Mononuclear cell (primary cell): Measurements from ENCODE around the gene SEMA3G. TPM values are rescaled to one million over a fixed set of nuclear protein-coding genes. Genes with fewer than 3 reads are reported as not detected.

ENCODE experiments used
- H3K27me3 ChIP-seq: 2 replicates; pipeline ENCODE4 v1.6.0; 2011; ENCODE audit warnings: low read length, control low read depth; ENCODE audit not compliant: insufficient read depth
- H3K4me1 ChIP-seq: 2 replicates; pipeline ENCODE4 v1.5.1; 2011; ENCODE audit warnings: mild to moderate bottlenecking, low read length, control low read depth; ENCODE audit not compliant: insufficient read depth
- H3K4me3 ChIP-seq: 2 replicates; pipeline ENCODE4 v1.5.1; 2011; ENCODE audit warnings: mild to moderate bottlenecking, low read length, moderate library complexity
- H3K9me3 ChIP-seq: 2 replicates; pipeline ENCODE4 v1.5.1; 2011; ENCODE audit warnings: low read depth, mild to moderate bottlenecking, control low read depth, low read length
- total RNA-seq: library from RNA; depleted of rRNA; stranded (reverse); fragments of >200 nt; gene quantifications from one replicate; pipeline ENCODE4 v1.2.3, GENCODE V29; 2012

SEMA3G gene
- total RNA-seq, 1 donor, result 0.31 TPM

GRCh38 chr3:52483081-52483480 is 38.2 kb upstream of the SEMA3G start:
- peaks cover 1% of the 10 kb centered on the region for H3K4me1 ChIP-seq
- no peaks in the 10 kb centered on the region for H3K9me3 ChIP-seq
- H3K27me3 ChIP-seq, result no peaks in the 10 kb centered on the region
- no peak overlapping the region for H3K4me3 ChIP-seq

DNA sequence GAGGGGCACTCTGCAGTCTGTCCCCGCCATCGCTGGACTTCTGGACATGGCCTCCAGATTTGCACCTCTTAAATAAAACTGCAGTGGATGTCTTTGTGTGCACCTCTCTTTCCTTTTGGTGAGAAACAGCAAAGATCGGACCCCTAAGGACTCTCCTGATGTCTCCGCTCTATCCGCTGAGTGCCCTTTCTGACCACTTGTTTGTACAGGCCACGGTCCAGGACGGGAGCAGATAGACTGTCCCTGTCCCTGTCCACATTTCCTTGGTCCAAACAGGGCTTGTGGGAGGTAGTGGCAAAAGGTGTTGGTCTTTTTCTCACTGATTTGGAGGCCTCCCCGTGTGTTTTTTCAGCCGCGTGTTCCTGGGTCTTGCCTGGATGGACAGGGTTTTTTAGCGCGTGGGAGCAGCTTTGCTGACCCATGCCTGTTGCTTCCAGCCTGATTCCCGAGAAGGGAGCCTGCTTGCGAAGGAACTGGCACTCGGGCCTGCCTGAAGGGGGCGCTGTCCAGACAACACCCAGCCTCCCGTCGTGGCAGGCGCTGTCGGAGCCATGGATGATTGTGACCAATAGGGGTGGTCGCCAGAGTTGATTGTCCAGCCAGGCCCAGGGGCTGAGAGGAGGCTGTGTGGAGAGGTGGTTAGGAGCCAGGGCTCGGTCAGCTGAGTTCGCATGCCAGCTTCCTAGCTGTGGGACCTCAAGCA is 37.1 kb upstream of the SEMA3G start:
- H3K4me3 ChIP-seq, result no peak overlapping the region
- H3K27me3 ChIP-seq, result no peaks in the 10 kb centered on the region
- peaks cover 12% of the 10 kb centered on the region for H3K4me1 ChIP-seq
- no peaks in the 10 kb centered on the region for H3K9me3 ChIP-seq

GRCh38 chr3:52480768-52481715 is 36.1 kb upstream of the SEMA3G start:
- Histone ChIP-seq H3K9me3 (no peaks in the 10 kb centered on the region), H3K4me3 (no peak overlapping the region), H3K27me3 (no peaks in the 10 kb centered on the region), H3K4me1 (peaks cover 19% of the 10 kb centered on the region)

GRCh38 chr3:52479877-52480575 is 35.1 kb upstream of the SEMA3G start:
- no peaks in the 10 kb centered on the region for H3K9me3 ChIP-seq
- H3K27me3 ChIP-seq, result no peaks in the 10 kb centered on the region
- peaks cover 29% of the 10 kb centered on the region for H3K4me1 ChIP-seq
- H3K4me3 ChIP-seq, result no peak overlapping the region

DNA sequence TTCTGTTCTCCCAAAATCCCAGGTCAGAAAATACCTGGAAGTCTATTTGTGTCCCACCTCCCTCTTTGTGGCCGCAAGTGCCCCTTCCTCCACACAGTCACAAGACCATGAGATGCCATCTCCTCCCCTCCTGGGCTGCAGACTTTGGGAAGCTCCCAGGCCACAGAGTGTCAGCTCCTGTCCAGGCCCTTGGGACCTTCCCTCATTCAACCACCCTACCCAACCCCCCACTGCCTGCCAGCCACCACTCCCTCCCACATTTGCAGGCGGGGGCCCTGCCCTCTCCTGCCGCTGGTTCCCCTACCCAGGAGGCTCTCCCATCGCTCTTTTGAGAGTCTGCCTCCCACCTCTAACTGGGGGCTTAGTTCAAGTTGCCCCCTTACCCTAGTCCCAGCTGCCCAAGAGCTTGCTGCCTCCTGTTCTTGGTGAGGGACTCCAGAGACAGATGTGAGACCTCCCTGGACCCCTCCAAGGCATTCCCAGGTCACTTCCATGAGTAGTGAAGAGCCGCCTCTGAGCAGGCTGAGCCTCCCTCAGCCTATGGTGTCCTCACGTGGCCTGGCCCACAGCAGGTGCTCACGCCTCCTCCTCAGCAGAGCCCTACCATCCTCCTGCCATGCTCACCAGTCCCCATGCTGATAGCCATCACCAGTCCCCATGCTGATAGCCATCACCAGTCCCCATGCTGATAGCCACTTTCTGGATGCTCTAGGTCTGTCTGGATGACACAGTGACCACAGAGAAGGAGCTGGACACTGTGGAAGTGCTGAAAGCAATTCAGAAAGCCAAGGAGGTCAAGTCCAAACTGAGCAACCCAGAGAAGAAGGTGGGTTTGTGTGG is 34.4 kb upstream of the SEMA3G start:
- Histone ChIP-seq H3K27me3 (no peaks in the 10 kb centered on the region), H3K4me1 (peaks cover 34% of the 10 kb centered on the region), H3K4me3 (no peak overlapping the region), H3K9me3 (no peaks in the 10 kb centered on the region)

DNA sequence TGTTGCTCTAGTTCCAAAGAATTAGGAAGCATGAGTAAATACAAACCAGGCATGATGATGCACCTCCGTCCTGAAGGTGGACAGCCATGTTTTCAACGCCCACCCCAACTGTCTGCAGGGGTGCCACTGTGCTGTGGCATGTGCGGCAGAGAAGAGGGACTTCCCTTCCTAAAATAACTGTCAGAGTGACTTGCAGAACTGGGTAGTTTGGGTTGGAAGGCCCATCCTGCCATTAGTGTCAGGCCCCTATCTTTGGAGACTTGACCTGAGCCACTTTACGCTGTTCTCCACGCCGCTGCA is 32.8 kb upstream of the SEMA3G start:
- H3K9me3 ChIP-seq, result no peaks in the 10 kb centered on the region
- no peak overlapping the region for H3K4me3 ChIP-seq
- H3K27me3 ChIP-seq, result no peaks in the 10 kb centered on the region
- peaks cover 48% of the 10 kb centered on the region for H3K4me1 ChIP-seq

DNA sequence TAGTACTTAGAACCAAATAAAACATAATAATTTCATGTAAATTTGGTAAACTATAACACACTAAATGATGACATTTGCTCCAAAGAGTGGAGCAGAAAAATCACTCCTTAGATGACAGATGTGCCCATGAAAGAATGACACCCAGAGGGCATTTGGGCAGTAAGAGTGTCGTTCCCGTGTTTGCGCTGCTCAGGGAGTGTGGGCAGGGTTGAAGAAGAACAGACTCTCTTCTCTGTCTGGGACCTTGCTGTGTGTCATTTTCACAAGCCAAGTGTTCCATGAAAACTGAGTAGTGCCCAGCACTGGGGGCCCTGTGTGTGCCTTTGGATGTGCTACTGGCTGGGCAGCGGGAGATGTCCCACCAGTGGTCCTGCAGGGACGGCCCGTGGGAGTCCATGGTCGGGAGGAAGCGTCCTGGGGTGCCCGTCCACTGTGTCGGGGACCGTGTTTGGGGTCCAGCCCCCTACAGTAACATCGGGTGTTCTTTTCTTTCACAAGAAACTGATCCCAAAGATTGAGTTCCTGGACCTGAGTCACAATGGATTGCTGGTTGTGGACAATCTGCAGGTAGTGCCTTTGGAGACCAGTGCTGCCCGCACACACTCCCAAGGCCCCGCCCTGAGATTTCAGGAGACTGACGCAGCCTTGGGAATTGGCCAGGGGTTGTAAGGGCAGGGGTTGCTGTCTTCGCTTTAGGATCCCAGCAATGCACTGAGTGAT is 32.3 kb upstream of the SEMA3G start:
- peaks cover 53% of the 10 kb centered on the region for H3K4me1 ChIP-seq
- no peaks in the 10 kb centered on the region for H3K27me3 ChIP-seq
- H3K9me3 ChIP-seq, result no peaks in the 10 kb centered on the region
- no peak overlapping the region for H3K4me3 ChIP-seq

DNA sequence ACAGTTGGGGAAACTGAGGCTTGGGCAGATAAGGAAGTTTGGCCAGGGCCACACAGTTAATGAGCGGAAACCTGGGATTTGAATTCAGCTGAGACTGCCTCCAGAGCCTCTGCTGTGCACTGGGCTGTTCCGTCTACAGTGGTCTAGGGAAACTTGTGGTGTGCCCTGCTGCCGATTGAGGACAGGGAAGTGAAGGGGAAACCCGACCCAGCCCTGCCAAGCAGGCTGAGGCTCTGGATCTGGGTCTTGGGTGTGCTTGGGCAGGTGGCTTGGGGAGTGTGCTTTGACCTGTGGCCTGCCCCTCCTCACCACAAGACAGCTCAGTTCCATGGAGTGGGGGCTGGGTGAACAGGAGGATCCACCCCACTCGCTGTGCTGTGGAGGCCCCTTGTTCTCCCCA is 28.1 kb upstream of the SEMA3G start:
- Histone ChIP-seq H3K27me3 (no peaks in the 10 kb centered on the region), H3K4me3 (no peak overlapping the region), H3K9me3 (no peaks in the 10 kb centered on the region), H3K4me1 (peaks cover 59% of the 10 kb centered on the region)

DNA sequence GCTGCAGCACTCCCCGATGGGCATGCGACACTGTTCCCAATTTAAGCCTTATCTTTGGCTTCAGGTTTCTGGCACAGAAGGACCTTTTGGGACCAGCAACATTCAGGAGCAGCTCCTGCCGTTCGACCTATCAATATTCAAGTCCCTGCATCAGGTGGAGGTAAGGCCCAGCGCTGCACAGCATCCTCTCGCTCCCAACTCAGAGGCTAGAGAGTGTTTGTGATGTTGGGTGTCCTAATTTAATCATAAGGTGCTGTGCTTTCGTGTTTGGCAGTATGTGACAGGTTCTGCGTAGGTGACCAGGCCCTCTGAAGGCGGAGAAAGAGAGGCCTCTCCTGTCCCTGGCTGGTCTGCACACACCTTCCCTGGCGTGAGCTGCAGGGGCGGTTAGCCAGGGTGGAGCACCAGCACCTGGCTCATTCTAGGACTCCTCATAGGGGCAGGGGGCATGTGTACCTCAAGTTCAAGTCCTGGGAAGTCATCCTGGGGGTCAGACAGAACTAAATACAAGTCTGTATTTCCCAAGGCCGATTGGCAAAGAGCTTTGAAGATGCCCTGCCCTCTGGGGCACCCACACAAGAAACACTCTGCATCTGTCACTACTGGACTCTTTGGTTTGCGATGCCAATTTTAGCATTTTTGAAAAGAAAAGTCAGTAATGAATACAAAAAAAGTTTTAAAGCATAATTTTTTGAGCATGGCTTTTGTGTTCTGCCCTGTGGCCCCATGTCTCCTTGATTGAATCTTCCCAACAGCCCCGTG is 27.5 kb upstream of the SEMA3G start:
- Histone ChIP-seq H3K4me1 (peaks cover 54% of the 10 kb centered on the region), H3K27me3 (no peaks in the 10 kb centered on the region)

DNA sequence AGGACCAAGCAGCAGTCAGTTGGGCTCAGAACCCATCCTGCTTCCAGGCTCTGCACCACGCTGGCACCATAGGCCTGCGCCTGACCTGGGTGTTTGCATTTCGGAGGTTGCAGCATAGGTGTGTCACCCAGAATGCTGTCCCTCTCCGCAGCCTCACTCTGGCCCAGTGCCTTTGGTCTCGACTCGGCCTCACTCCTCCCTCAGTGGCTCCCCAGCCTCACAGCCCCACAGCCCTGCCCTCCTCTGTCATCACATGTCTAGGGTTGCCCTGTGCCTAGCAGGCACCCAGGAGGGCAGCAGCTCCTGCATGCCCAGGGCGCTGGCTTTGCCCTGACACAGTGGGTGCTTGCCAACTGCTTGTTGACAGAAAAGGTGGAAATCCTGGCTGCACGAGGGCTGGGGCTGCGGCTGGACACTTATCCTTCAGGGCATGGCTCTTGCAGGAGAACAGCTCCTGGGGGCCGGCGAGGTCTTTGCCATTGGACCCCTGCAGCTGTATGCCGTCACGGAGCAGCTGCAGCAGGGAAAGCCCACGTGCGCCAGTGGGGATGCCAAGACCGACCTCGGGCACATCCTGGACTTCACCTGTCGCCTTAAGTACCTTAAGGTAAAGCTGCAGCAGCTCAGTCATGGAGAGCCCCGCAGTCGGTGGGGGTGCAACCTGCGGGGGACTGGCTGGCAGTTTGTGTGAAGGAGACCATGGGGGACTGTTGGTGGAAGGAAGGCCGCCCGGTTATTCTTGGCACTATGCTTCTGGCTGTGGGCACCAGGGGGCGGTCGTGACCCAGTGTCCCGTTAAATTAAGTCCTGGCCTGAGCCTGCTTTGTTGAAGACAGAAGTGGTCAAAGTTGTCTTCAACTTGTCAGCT is 26.7 kb upstream of the SEMA3G start:
- Histone ChIP-seq H3K4me3 (no peak overlapping the region), H3K27me3 (no peaks in the 10 kb centered on the region), H3K4me1 (peaks cover 48% of the 10 kb centered on the region), H3K9me3 (no peaks in the 10 kb centered on the region)

More for the DNA sequence above, 27.5 kb upstream of the SEMA3G start:
- Histone ChIP-seq H3K9me3 (no peaks in the 10 kb centered on the region), H3K4me3 (no peak overlapping the region)

- no peak overlapping the region for H3K4me3 ChIP-seq
- H3K9me3 ChIP-seq, result no peaks in the 10 kb centered on the region
- H3K27me3 ChIP-seq, result no peaks in the 10 kb centered on the region
- H3K4me1 ChIP-seq, result peaks cover 42% of the 10 kb centered on the region
These were observed 26.0 kb upstream of the SEMA3G start for GRCh38 chr3:52470920-52471319.

GRCh38 chr3:52469001-52469400 is 24.1 kb upstream of the SEMA3G start:
- H3K4me1 ChIP-seq, result peaks cover 27% of the 10 kb centered on the region
- no peaks in the 10 kb centered on the region for H3K27me3 ChIP-seq
- no peaks in the 10 kb centered on the region for H3K9me3 ChIP-seq
- no peak overlapping the region for H3K4me3 ChIP-seq

GRCh38 chr3:52468336-52468735 is 23.4 kb upstream of the SEMA3G start:
- Histone ChIP-seq H3K4me1 (peaks cover 26% of the 10 kb centered on the region), H3K27me3 (no peaks in the 10 kb centered on the region), H3K9me3 (no peaks in the 10 kb centered on the region), H3K4me3 (no peak overlapping the region)
